HG03159 (cell line): ENCODE results near the gene EML6.

ENCODE experiments used
- ATAC-seq: cut with Tn5 transposase; IDR thresholded peaks from one replicate; pipeline ENCODE4 v1.9.1; 2021; ENCODE audit warnings: mild to moderate bottlenecking, moderate library complexity; ENCODE audit not compliant: unreplicated experiment

The EML6 gene

GRCh38 chr2:54704688-54705605, 18.5 kb upstream of the EML6 start:
- peak; percentile 70 for ATAC-seq

DNA sequence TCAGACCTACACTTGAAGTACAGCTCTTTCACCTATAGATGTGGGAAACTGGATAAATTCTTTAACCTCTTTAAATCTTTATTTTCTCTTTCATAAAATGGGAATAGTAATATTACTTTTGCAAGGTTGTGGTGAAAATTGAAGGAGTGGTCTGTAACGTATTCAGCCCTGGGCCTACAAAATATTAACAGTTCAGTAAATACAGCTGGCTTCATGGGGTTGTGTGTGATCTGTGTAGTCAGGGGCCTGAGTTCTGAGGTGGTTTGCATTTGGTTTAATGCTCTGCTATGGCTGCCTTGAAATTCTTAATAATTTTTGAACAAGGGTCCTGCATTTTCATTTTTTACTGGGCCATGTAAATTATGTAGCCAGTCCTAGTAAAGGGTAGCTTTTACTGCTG, 16.8 kb upstream of the EML6 start:
- no peak for ATAC-seq

- ATAC-seq: no peak
Measured at GRCh38 chr2:54708584-54709335, 14.7 kb upstream of the EML6 start.

GRCh38 chr2:54709336-54709809, 14.1 kb upstream of the EML6 start:
- ATAC-seq: no peak

- no peak for ATAC-seq
Measured at GRCh38 chr2:54710216-54710615, 13.2 kb upstream of the EML6 start.

DNA sequence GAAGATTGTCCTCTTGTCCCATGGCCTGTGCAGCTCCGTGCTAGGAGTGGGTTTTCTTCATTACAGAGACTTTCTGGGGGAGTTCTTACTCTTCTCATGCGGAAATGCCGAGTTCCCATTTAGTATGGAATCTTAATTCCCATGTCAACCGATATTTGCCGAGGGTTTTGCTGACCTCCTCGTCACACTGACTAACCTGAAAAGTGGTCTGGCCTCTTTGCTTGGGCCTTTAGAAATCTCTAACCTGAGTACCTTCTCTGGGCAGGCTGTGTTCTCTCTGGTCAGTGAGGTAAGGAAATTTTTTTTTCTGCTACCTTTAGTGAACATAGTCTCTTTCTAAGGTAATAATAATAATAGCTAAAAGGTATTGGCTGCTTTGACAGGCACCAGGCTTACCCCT, 10.9 kb upstream of the EML6 start:
- no peak for ATAC-seq

- ATAC-seq: no peak
Measured at GRCh38 chr2:54714996-54715395, 8.5 kb upstream of the EML6 start.

DNA sequence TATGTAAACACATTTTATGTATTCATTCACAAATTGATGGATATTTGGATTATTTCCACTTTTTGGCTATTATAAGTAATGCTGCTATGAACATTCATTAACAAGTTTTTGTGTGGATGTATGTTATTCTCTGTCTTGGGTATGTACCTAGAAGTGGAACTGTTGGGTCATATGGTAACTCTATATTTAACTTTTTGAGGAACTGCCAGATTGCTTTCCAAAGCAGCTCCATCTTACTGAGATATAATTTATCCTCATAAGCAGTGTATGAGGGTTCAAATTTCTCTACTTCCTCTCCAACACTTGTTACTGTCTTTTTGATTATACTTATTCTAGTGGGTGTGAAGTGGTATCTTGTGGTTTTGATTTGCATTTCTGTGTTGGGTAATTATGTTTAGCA, 7.1 kb upstream of the EML6 start:
- no peak for ATAC-seq

DNA sequence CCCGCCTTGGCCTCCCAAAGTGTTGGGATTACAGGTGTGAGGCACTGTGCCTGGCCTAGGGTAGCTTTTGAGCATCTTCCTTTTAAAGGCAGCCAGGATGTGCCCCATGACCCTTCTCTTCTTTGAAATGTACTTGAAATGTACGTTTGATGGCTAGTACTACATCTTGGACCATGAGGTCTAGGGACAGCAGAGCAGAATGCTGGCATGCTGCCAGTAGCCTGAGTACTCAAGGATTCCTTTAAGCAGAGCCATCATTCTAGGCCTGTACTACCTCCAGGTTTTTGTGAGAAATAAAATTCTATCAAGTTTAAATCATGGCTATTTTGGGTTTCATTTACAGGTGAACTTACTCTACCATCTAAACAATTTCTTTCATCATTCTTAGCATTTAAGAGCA, 2.9 kb upstream of the EML6 start:
- no peak for ATAC-seq

DNA sequence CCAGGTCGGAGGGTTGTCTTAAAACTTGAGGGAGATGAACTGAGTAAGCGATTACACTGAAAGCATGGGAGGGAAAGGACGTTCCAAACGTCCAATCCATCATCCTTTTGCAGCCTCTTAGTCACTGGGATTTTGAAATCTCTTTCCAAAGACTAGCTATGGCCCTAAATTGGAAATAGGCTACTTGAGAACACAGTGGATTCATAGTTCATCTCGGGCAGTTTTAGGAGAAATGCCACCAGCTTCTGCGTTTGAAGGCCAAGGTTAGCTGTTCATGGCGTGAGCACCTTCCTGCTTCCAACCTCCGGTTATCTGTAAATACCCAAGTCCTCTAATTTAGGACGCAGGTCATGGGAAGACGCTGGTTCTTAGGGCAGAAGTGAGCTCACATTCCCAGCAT, 821 bp upstream of the EML6 start:
- no peak for ATAC-seq

DNA sequence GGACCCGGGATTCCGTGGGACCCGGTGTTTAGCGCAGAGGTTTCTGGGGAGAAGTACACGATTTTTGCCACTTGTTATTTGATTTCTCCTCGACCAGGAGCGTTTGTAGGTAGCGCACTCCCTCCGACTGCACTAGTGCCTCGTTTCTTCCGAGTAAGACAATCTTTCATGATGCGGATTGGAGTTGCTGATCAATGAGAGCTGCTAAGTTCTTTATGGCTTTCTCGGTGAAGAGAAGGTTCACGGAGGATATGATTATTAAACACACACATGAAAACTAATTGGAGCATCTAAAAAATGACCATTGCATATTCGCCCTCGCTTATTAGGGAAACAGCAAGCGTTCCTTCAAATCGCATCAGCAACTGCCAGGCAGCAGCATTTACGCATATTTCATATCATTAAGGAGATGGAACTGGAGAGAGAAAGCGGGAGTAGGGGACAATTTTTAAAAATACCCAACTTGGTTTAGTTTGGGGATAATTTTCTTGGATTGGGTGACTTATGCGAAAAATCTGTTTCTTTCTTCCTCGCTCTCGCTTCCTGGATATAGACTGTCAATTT, 616 bp downstream of the EML6 start:
- peak; percentile 0 for ATAC-seq

DNA sequence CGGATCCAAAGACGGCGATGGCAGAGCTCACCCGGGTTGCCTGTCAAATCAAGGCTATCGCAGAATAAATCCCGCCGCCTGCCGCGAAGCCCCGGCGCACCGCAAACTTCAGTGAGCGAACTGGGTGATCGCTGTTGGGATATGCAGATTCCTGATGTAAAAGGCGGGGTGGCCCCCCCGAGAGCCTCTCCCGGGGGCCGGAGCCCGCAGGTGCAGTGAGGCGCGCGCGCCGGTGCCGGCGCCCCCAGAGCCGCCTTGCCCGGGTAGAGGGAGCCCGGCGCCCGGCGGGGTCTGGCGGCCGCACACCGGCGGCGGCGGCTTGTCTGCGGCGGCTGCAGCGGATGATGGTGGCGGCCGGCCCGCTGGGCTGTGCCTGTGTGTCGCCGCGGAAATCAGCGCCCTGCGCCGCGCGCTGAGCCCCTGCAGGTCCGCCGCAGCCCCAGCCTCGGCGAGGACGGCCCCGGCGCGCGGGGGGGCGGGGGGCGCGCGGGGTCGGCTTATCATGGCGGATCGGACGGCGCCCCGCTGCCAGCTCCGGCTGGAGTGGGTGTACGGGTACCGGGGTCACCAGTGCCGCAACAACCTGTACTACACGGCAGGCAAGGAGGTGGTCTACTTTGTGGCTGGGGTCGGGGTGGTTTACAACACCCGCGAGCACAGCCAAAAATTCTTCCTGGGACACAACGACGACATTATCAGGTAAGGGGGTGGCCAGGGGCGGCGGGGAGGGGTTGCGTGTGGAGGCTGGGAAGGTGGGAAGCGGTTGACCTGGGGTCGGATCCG, 1.3 kb downstream of the EML6 start:
- no peak for ATAC-seq

DNA sequence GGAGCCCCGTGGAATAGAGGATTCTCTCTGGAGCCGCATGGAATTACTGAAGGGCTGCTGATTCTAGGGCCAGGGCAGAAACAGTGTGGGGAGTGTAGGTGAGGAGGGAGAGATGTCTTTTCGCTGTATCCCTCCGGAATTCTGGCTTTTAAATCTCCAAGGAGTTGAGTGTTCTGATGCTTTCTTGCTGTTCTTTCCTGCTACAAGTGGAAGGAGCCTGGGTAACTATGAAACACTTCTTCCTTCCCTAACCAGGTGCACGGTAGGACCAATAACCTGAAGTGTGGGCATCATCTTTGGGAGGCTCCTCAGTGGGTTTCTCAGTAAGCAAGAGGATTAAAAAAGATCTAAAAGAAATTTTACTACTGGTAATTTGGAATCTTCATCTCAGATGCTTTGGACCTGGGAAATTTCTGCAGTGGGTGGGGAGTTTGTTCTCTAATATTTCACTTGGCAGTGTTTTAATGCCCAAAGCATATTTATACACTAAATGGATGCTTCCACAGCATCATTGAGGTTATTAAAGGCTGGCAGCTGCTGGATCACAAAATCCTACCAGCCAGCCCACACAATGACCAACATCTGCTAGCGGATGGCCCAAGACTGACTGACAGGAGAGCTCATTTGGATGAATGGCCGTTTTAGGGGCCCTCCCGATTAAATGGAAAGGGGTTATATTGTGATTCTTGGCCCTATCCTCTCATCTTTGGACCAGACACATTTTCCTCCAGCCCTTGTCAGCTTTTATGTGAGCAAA, 2.1 kb downstream of the EML6 start:
- ATAC-seq: no peak

GRCh38 chr2:54726431-54726830, 3.0 kb downstream of the EML6 start:
- ATAC-seq: no peak

DNA sequence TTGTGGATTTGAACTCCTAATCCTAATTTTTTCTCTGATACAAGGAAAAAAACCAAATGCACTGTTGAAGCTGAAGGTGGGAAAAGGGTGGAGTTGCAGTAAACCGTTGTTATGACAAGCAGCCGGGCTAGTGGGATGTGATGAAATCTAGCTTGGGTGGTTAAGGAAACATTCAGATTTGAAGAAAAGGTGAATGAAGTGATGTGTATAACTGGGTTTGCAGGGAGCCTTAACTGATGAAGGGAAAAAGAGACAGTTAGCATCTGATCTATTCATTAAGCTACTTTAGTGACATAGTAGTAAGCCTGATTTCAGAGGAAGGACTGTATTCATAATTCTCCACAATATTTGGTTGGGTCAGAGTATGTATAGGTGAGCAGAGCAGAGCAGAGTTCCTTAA, 3.5 kb downstream of the EML6 start:
- no peak for ATAC-seq

GRCh38 chr2:54728669-54729120, 5.2 kb downstream of the EML6 start:
- no peak for ATAC-seq

DNA sequence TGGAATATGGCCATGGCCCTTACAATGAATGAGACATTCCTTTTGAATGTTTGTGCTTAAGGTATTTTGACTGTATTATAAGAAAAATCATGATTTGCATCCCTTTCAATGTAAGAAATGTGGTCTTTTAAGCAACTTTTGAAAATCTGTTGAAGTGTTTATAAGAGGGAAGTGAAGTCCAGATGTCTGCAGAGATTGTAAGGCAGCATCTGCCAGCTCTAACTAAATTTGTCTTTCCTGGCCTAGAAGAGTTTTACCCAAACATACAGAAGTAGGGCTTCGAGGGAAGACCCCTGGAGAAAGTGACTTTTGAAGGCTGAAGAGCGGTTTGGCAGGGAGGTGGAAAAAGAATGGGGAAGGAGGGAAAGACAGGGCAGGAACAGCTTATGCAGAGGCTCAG, 12.2 kb downstream of the EML6 start:
- ATAC-seq: no peak

- no peak for ATAC-seq
Measured at GRCh38 chr2:54738281-54738680, 14.8 kb downstream of the EML6 start.

- ATAC-seq: no peak
Measured at GRCh38 chr2:54740333-54740732, 16.9 kb downstream of the EML6 start.

- ATAC-seq: no peak
Measured at GRCh38 chr2:54741250-54741649, 17.8 kb downstream of the EML6 start.
